HuH-7 (cell line): ENCODE data around the gene NDUFS8.
A peak's percentile ranks its signal among the peaks of the same experiment; 100 is the strongest.

Experiments used
- DNase-seq: peaks from one replicate; pipeline ENCODE4 v3.0.0; 2011; ENCODE audit warnings: low spot score

Gene NDUFS8

DNA sequence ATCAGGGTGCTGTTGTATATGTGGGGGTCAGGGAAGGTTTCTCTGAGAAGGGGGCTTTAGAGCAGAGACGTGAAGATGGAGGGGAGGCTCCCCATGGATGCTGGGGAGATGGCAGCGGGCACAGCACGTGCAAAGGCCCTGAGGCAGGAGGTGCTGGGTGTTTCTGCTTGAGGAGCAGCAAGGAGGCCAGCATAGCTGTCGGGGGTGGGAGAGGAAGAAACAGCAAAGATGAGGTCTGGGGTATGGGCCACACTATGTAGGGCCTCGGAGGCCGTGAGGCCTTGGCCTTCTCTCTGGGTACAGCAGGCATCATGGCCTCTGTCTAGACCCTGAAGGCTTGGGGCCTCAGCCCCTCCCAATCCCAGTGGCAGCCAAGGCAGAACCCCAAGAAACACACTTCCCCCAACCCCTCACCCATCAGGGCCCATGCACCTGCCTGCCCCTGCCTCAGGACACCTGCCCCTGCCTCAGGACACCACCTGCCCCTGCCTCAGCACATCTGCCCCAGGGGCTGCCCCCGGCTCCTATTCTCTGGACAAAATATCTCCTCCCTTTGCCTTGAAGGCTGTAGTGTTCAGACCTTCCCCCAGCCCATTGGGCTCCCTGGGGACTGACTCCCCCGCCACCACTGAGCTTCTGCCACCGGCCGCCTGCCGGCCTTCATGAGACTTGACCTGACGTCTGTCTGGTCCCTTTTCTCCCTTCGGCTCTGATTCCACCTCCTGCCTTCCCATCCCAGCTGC is 14.1 kb upstream of the NDUFS8 start:
- DNase-seq: no peak

DNA sequence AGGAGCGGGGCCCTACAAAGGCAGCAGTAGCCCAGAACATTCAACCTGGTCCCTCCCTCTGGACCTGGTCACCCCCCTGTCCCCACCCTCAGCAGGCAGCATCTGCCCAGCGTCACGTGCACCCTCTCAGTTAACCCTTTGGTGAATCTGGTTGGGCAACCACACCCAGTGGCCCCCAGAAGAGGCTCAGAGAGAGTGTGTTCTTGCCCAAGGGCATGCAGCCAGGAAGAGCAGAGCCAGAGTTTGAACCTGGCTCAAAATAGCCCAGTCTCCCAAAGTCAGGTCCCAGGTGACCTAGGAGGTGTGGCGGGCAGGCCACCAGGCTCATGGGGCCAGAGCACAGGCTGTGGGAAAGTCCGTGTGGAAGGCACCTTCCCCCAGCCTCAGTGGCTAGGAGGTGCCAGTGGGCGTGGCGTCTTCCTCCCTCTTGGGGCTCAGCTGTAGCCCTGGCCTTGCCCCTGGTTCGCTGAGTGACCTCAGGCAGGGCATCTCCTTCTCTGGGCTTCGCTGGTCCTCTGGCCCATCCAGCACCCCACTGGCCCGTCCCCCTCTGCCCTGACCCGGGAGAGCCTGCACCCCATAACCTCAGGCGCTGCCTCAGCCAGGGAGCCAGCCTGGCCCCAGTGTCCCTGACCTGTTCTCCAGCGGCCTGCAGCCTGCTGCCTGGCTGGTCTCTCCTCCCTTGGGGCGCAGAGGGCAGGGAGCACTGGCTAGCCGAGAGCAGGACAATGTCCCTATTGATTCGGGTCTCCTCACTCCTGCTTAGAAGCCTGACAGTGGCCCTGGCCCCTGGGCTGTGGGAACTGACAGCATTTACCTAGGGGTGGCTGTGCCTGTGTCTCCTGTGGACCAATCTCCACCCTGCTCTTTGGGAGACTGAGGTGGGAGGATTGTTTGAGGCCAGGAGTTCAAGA is 13.3 kb upstream of the NDUFS8 start:
- DNase-seq: peak; percentile 100

DNA sequence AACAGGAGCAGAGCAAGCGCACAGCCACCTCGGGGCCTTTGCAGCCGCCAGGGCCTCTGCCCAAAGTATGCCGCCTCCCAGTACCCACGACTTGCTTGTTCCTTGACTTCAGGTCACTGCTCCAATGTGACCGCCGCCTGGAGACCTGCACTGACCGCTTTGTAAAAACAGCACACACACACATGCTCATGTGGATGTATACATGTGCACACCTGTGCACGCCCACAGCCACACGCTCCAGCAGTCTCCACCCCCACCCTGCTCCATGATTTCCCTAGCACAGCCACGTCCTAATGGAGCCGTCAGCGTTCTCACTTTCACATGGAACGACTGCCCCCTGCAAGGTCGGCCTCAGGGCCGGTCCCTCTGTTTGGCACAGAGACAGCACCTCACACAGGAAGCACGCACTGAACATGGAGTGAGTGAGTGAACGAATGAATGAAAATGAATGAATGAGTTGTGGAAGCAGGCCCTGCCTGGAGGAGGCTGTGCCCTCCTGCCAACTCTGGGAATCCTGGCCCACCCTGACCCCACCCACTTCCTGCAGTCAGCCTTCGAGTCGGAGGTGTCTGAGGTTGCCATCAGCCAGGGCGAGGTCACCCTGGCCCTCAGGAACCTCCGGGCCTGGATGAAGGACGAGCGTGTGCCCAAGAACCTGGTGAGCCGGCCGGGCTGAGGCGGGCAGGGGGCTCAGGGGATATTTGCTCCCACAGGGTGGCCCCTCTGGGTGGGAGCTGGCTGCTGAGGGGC is 12.3 kb upstream of the NDUFS8 start:
- DNase-seq: no peak

DNA sequence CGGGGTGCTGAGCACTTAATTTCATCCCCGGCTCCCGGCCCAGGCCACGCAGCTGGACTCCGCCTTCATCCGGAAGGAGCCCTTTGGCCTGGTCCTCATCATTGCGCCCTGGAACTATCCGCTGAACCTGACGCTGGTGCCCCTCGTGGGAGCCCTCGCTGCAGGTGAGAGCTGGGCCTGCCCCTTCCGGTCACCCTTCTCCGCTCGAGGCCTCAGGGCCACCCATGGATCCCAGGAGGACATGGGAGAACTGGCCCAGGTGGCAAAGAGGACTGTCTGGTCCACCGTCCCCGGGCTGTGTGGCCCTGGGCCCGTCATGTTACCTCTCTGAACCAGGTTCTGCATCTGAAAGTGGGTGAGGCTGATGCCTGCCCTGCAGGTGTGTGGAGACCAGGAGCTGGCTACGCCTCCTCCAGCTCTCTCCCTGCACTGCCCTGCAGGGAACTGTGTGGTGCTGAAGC is 11.7 kb upstream of the NDUFS8 start:
- no peak for DNase-seq

DNA sequence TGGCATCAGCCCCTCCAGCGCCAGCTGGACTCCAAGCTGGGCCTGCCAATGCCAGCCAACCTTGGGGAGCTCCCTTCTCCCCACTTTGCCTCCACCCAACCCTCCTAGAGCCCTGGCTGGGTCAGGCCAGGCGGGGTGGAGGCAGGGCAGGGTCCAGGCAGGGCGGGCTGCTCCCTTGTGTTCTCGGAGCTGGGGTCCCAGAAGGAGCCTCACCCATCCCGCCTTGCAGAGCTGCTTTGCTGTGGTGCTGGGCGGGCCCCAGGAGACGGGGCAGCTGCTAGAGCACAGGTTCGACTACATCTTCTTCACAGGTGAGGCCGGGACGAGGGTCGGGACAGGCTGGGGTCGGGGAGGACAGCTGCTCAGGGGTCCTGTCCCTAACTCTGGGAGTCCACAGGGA is 11.0 kb upstream of the NDUFS8 start:
- no peak for DNase-seq

DNA sequence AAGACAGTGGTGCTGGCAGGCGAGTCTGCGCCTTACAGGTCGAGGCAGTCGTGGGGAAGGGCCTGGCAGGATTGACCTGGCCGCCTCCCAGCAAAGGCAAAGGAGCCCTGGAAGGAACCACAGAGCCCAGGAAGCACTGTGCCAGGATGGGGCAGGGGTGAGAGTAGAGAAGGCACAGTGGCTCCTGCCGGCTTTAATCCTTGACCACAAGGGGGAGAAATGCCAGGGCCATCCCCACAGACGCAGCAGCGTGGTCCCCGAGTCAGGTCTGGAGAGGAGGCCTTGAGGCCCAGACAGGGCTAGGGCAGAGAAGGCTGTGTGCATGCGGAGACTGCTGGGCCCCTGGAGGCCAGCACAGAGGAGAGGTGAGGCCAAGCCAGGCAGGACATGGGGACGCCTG is 9.9 kb upstream of the NDUFS8 start:
- DNase-seq: peak; percentile 94

DNA sequence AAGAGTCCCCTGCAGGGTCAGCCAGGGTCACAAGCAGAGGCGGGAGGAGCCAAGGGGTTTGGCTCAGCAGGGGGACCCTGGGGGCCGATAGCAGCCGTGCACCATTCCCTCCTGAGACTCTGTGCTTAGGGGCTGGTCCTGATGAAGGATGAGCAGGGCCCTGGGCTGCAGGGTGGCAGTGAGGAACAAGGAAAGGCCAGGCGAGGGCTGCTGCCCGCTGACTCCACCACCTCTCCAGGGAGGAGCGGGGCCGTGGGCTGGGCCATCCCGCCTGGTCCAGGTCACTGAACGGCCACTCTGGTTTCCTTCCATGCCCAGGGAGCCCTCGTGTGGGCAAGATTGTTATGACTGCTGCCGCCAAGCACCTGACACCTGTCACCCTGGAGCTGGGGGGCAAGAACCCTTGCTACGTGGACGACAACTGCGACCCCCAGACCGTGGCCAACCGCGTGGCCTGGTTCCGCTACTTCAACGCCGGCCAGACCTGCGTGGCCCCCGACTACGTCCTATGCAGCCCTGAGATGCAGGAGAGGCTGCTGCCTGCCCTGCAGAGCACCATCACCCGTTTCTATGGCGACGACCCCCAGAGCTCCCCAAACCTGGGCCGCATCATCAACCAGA is 9.2 kb upstream of the NDUFS8 start:
- DNase-seq: peak; percentile 93

DNA sequence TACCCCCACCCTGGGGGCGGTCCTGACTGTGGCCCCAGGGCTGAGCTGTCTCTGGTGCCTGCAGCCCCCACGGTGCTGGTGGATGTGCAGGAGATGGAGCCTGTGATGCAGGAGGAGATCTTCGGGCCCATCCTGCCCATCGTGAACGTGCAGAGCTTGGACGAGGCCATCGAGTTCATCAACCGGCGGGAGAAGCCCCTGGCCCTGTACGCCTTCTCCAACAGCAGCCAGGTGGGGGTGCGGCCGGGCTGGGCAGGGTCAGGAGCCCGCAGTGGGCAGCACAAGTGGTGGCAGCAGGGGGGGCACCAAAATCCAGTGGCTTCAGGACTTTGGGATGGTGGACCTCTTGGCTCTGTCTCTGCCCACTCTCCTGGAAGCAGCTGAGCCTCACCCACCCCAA is 8.0 kb upstream of the NDUFS8 start:
- DNase-seq: no peak

DNA sequence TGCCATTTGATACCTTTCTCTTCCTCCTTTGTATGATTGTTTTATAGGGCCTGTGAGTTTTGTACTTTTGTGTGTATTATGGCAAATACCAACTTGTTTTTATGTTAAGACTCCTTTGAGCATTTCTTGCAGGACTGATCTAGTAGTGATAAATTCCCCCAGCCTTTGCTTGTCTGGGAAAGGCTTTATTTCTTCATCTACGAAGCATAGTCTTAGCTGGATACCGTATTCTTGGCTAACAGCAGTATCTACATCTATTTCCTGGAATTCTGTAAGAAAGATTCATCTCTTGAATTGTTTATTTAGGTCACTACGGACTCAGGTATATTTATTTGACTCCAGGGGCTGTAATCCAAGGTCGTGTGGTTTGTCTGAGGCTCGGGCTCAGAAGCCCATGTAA is 6.0 kb upstream of the NDUFS8 start:
- DNase-seq: no peak

DNA sequence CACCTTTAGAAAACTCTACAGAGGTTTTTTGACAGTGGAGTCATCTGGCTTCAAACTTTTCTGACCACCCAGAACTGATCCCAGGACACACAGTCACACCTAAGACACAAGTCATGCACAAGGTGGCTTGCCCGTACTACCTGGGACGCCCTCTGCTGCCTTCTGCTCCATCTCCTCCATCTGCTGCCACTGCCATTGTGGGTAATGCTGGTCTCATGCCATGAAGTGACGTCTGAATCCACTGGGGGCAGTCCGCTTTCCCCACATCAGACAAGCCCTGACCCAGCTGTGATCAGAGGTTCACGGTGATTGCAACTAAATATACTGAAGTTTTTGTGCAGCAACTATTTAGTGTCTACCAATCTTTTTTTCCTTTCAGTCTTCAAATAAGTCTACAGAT is 5.4 kb upstream of the NDUFS8 start:
- DNase-seq: peak; percentile 90

DNA sequence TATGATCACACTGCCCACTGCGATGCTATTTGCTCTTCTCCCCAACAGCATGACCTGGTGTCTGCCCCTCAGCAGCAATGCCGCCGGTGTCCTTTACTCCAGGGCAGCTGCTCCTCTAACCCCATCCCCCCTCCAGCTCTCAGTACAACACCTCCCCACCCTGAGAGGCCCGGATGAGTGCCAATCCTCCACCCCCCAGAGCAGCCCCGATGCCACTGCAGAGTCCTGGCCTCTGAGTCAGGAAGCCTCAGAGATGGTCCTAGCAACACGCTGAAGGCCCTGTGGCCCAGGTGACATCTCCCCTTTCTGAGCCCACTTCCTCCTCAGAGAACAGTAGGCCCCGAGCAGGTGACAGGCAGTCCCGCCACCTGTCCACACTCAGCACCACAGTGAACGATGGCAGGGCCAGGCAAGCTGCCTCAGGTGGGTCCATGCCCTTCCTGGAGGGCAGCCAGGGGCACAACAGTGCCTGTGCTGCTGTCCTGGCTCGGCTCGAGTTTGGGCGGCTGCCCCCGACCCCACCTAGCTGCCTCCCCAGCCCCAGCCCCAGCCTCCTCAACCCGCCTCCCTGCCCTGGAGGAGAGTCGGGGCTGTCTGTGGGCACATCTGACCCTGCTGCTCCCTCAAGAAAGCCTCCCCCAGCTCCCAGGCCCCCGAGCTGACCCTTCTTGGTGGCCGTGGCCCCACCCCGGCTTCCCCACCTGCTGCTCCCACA is 3.9 kb upstream of the NDUFS8 start:
- DNase-seq: no peak

DNA sequence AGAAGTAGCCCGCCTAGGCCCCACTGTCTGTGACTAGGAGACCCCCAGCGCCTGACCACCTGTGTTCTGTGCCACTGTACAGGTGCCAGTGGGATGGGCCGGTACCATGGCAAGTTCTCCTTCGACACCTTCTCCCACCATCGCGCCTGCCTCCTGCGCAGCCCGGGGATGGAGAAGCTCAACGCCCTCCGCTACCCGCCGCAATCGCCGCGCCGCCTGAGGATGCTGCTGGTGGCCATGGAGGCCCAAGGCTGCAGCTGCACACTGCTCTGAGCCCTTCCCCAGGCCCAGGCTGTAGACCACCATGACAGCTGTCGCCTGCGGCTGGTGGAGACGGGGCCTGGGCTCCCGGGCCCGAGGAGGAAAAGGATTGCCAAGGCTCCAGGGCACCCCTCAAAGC is 2.8 kb upstream of the NDUFS8 start:
- no peak for DNase-seq

DNA sequence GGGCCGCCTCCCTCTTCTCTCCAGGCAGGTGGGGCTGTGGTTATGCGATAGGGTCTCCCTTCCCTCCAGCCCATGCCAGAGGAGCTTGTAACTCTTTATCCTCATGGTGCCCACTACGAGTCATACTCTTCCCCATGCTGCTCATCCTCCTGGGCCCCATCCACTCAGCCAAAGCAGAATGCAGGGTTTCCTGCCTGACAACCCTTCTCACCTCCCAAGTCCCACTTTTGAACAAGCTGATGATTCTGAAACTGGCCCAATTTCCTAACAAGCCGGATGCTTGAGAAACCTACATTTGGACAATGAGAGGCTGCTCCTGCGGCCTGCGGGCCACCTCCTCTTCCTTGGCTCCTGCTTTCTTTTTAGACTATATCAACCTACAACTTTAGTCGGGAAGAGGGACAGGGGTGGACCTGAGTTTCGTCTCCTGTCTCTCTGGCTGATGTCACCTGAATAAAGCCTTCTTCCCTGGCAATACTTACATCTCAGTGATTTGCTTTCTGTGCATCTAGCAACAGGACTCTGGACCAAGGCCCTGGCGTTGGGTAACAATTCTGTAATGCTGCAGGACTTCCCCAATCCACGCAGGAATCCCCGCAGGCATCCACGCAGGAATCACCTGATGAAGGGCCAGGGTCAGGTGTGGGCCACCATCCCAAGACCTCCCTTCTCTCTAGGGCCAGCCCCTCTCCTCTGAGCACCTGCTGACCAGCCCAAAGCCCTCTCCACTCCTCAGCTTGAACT is 1.5 kb upstream of the NDUFS8 start:
- DNase-seq: no peak

DNA sequence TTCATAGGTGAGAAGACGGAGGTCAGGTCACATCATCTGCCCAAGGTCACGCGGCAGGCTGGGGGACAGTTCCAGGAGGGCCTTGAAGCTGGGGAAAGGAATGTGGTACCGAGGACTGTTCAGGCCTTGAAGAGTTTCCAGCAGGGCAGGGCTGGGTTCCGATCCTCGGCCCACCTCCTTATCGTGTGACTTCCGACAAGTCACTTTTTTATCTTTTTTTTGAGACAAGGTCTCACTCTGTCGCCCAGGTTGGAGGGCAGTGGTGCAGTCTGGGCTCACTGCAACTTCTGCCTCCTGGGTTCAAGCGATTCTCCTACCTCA is 623 bp downstream of the NDUFS8 start:
- no peak for DNase-seq

DNA sequence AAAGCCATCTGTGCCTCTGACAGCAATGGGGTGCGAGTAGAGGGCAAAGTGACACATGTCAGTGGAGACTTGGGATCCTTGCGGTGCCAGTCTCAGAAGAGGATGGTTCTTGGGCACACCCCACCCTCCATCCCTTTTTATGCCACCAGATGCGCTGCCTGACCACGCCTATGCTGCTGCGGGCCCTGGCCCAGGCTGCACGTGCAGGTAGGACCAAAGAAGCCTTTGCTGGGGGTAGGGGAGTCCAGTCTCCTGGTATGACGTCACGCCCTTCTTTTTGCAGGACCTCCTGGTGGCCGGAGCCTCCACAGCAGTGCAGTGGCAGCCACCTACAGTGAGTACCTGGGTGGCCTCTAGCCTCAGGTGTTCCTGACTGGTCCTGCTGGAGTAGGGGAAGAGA is 1.5 kb downstream of the NDUFS8 start:
- DNase-seq: no peak

DNA sequence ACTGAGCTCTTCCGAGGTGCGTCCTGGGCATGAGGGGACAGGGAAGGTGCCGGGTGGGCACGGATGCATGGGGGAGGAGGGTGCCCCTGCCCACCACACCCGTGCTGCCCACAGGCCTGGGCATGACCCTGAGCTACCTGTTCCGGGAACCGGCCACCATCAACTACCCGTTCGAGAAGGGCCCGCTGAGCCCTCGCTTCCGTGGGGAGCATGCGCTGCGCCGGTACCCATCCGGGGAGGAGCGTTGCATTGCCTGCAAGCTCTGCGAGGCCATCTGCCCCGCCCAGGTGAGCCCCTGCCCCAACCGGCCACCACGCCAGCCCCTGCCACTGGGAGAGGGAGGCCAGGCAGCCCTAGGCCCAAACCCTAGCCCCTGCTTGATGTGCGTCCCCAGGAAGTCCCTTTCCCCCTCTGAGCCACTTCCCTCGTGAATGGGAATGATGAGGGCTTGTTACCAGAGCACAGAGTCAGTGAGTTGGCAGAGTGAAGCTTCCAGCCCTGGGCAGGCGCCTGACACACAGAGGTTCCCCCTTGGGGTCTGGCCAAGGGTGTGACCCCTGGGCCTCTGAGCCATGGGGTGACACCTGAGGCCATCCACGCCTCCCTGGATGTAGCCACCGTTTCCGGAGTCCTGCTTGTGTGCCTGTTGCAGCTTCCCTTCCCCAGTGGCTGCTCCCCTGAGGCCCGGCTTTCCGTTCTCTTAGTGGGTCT is 2.7 kb downstream of the NDUFS8 start:
- DNase-seq: no peak

DNA sequence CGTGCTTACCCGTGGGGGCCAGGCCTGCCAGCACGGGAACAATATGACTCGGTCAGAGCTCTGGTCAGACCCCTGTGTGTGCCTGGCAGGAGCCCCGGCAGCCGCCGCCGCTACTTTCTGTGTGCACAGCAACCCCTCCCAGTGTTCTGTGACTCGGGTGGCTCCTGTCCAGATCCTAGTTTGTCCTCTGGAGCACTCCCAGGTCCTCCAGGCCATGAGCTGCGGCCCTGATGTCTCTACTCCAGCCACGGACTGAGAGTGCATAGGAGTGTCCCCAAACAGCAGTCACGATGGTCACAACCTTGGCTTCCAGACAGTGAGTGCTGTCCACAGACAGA is 3.2 kb downstream of the NDUFS8 start:
- DNase-seq: no peak

DNA sequence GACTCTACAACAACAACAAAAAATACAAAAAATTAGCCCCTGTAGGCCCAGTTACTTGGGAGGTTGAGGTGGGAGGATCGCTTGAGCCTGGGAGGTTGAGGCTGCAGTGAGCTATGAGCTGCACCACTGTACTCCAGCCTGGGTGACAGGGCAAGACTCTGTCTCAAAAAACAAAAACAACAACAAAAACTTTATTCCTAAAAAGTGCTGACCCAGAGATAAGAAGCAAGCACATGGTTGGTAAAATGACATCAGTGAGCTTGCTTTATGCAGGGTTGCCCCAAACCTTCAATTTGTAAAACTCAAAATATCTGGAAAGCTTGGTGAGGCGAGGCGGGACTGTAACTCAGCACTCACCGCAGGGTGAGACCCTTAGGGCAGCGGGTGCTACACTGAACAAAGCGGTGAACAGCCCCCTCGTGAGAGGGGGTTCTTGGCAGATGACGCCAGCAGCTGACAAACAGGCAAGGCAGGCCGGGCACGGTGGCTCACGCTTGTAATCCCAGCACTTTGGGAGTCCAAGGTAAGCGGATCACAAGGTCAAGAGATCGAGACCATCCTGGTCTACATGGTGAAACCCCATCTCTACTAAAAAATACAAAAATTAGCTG is 4.9 kb downstream of the NDUFS8 start:
- DNase-seq: no peak

DNA sequence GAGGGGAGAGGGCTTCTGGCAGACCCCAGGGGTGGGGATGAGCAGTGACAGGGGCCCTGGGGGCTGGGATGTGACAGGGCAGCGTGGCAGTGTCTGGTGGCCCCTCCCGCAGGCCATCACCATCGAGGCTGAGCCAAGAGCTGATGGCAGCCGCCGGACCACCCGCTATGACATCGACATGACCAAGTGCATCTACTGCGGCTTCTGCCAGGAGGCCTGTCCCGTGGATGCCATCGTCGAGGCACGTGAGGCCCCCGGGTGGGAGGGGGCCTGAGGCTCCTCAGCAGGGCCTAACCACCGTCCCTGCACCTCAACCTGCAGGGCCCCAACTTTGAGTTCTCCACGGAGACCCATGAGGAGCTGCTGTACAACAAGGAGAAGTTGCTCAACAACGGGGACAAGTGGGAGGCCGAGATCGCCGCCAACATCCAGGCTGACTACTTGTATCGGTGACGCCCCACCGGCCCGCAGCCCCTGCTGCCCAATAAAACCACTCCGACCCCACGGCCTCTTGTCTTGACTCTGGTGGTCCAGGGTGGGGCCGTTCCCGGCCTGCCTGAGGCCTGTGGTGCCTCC is 5.7 kb downstream of the NDUFS8 start:
- no peak for DNase-seq
